HepG2 (cell line): ENCODE data around the gene SFXN5. TPM values are rescaled to one million over a fixed set of nuclear protein-coding genes. Genes with fewer than 3 reads are reported as not detected.

ENCODE experiments used
- ASH2L ChIP-seq: fragments of 300-600, 200-600 bp; sonication (generic); IDR thresholded peaks from 2 replicates; pipeline ENCODE4 v1.7.0; 2017; ENCODE audit warnings: low read depth, mild to moderate bottlenecking, moderate library complexity, mixed read lengths, low read length; ENCODE audit not compliant: insufficient read length
- CHCHD3 ChIP-seq: sonication (generic); formaldehyde crosslinking; IDR thresholded peaks from 2 replicates; pipeline ENCODE4 v1.8.0; 2022; ENCODE audit warnings: mild to moderate bottlenecking, missing genetic modification reagents, moderate library complexity
- ETV6 ChIP-seq: sonication (generic); formaldehyde crosslinking; conservative IDR thresholded peaks from 2 replicates; pipeline ENCODE4 v1.4.0; 2020; ENCODE audit warnings: missing genetic modification reagents
- KLF13 ChIP-seq: sonication (generic); formaldehyde crosslinking; IDR thresholded peaks from 2 replicates; pipeline ENCODE4 v1.4.0; 2020; ENCODE audit warnings: mild to moderate bottlenecking, missing genetic modification reagents
- MEIS1 ChIP-seq: sonication (generic); formaldehyde crosslinking; IDR thresholded peaks from 2 replicates; pipeline ENCODE4 v1.9.0; 2021; ENCODE audit warnings: mild to moderate bottlenecking, missing genetic modification reagents, moderate library complexity, borderline replicate concordance
- MLLT10 ChIP-seq: sonication (generic); formaldehyde crosslinking; IDR thresholded peaks from 2 replicates; pipeline ENCODE4 v1.4.0; 2020; ENCODE audit warnings: missing genetic modification reagents
- PITX1 ChIP-seq: sonication (generic); formaldehyde crosslinking; IDR thresholded peaks from 2 replicates; pipeline ENCODE4 v1.5.1; 2020; ENCODE audit warnings: mild to moderate bottlenecking, missing genetic modification reagents
- SRY ChIP-seq: sonication (generic); formaldehyde crosslinking; IDR thresholded peaks from 2 replicates; pipeline ENCODE4 v1.8.0; 2022; ENCODE audit warnings: mild to moderate bottlenecking, missing genetic modification reagents
- ZNF737 ChIP-seq: sonication (generic); formaldehyde crosslinking; IDR thresholded peaks from 2 replicates; pipeline ENCODE4 v1.5.0; 2020; ENCODE audit warnings: missing genetic modification reagents, mild to moderate bottlenecking, borderline replicate concordance
- ZNF839 ChIP-seq: sonication (generic); formaldehyde crosslinking; IDR thresholded peaks from 2 replicates; pipeline ENCODE4 v1.4.0; 2020; ENCODE audit warnings: missing genetic modification reagents, mild to moderate bottlenecking, borderline replicate concordance
- ZNF841 ChIP-seq: sonication (generic); formaldehyde crosslinking; IDR thresholded peaks from 2 replicates; pipeline ENCODE4 v1.8.1; 2023; ENCODE audit warnings: missing genetic modification reagents, borderline replicate concordance
- polyA plus RNA-seq, 8 experiments: library from polyadenylated mRNA; depleted of rRNA in 3 of 8; stranded (reverse) in 7 of 8; unstranded in 1 of 8; fragments of >200 nt; fragmentation: Illumina TruSeq in 4 of 8; extraction: Trizol in 4 of 8; gene quantifications; 2 replicates each; pipeline versions ENCODE4 v1.2.1 to v1.2.3, GENCODE V29; 2011 to 2016; ENCODE audit warnings: low read depth in 4 of 8, missing spikeins in 1 of 8, mixed read lengths in 1 of 8; ENCODE audit not compliant: insufficient read depth in 1 of 8
- total RNA-seq, 5 experiments: library from RNA; depleted of rRNA; stranded (reverse); fragments of >200 nt; fragmentation: Illumina TruSeq; extraction: Trizol; gene quantifications; 2 replicates each; pipeline ENCODE4 v1.2.3, GENCODE V29; 2016; ENCODE audit warnings: low read depth in 1 of 5
- TF ChIP-seq, protein P1 (sequence below): sonication (generic); formaldehyde crosslinking; IDR thresholded peaks from 2 replicates; pipeline ENCODE4 v1.4.0; 2020; ENCODE audit warnings: mild to moderate bottlenecking, missing genetic modification reagents
- TF ChIP-seq, protein P2 (sequence below): sonication (generic); IDR thresholded peaks from 2 replicates; pipeline ENCODE4 v1.6.1; 2016; ENCODE audit warnings: low read depth, borderline replicate concordance
- TF ChIP-seq, protein P3 (sequence below): sonication (generic); formaldehyde crosslinking; IDR thresholded peaks from 2 replicates; pipeline ENCODE4 v1.5.0; 2020; ENCODE audit warnings: missing genetic modification reagents
- TF ChIP-seq, protein P4 (sequence below): sonication (generic); formaldehyde crosslinking; IDR thresholded peaks from 2 replicates; pipeline ENCODE4 v1.9.0; 2021; ENCODE audit warnings: mild to moderate bottlenecking, missing genetic modification reagents

SFXN5 gene
- total and polyA plus RNA-seq, 2 of the 13 experiments (the other 11 are each of a cell fraction or from before 2014, with no cell fraction given): 34.9 to 37.4 TPM

DNA sequence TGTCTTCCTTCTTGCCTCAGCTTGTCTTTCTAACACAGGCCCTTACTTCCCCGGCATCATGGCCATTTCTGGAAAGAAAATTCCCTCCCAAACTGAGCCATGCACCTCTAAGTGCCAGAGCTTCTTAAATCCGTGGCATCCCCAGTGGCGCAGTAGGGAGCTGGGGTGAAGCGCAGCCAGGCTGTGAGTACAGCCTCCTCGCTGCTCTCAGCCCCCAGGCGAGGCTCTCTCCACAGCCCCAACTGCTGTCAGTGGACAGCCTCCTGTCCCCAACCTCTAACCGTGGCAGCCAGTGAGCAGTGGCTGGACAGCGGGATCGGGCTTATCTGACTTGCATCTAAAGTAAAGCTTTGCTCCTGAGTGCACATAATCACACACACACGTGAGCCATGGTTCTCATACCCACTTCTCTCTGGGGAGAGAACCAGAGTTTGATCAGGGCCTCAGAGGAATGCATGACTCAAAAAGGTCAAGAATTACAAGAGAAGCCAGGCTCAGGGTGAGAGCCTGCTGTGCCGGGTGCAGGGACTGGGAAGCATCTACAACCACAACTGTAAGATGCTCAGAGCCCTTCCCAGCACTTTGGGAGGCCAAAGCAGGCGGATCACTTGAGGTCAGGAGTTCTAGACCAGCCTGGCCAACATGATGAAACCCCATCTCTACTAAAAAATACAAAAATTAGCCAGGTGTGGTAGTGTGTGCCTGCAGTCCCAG lies 50.7 kb downstream of the SFXN5 start (continued):
- TF ChIP-seq, protein P1, sequence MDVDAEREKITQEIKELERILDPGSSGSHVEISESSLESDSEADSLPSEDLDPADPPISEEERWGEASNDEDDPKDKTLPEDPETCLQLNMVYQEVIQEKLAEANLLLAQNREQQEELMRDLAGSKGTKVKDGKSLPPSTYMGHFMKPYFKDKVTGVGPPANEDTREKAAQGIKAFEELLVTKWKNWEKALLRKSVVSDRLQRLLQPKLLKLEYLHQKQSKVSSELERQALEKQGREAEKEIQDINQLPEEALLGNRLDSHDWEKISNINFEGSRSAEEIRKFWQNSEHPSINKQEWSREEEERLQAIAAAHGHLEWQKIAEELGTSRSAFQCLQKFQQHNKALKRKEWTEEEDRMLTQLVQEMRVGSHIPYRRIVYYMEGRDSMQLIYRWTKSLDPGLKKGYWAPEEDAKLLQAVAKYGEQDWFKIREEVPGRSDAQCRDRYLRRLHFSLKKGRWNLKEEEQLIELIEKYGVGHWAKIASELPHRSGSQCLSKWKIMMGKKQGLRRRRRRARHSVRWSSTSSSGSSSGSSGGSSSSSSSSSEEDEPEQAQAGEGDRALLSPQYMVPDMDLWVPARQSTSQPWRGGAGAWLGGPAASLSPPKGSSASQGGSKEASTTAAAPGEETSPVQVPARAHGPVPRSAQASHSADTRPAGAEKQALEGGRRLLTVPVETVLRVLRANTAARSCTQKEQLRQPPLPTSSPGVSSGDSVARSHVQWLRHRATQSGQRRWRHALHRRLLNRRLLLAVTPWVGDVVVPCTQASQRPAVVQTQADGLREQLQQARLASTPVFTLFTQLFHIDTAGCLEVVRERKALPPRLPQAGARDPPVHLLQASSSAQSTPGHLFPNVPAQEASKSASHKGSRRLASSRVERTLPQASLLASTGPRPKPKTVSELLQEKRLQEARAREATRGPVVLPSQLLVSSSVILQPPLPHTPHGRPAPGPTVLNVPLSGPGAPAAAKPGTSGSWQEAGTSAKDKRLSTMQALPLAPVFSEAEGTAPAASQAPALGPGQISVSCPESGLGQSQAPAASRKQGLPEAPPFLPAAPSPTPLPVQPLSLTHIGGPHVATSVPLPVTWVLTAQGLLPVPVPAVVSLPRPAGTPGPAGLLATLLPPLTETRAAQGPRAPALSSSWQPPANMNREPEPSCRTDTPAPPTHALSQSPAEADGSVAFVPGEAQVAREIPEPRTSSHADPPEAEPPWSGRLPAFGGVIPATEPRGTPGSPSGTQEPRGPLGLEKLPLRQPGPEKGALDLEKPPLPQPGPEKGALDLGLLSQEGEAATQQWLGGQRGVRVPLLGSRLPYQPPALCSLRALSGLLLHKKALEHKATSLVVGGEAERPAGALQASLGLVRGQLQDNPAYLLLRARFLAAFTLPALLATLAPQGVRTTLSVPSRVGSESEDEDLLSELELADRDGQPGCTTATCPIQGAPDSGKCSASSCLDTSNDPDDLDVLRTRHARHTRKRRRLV (CRISPR knock-in tag): no peak
- TF ChIP-seq, protein P2, sequence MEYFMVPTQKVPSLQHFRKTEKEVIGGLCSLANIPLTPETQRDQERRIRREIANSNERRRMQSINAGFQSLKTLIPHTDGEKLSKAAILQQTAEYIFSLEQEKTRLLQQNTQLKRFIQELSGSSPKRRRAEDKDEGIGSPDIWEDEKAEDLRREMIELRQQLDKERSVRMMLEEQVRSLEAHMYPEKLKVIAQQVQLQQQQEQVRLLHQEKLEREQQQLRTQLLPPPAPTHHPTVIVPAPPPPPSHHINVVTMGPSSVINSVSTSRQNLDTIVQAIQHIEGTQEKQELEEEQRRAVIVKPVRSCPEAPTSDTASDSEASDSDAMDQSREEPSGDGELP: peak; percentile 26; the same call in 1 of the 2 replicates
- TF ChIP-seq MEIS1 (CRISPR knock-in tag): peak; percentile 81; the same call in 1 of the 2 replicates
- TF ChIP-seq PITX1: peak; percentile 88
- no peak for TF ChIP-seq ZNF737 (CRISPR knock-in tag)
- no peak for TF ChIP-seq CHCHD3 (CRISPR knock-in tag)
- TF ChIP-seq ASH2L: no peak
- TF ChIP-seq, protein P3, sequence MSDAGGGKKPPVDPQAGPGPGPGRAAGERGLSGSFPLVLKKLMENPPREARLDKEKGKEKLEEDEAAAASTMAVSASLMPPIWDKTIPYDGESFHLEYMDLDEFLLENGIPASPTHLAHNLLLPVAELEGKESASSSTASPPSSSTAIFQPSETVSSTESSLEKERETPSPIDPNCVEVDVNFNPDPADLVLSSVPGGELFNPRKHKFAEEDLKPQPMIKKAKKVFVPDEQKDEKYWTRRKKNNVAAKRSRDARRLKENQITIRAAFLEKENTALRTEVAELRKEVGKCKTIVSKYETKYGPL (CRISPR knock-in tag): no peak
- TF ChIP-seq SRY: peak; percentile 89; the same call in 1 of the 2 replicates
- TF ChIP-seq ZNF839 (CRISPR knock-in tag): no peak
- TF ChIP-seq ZNF841 (CRISPR knock-in tag): no peak
- TF ChIP-seq, protein P4, sequence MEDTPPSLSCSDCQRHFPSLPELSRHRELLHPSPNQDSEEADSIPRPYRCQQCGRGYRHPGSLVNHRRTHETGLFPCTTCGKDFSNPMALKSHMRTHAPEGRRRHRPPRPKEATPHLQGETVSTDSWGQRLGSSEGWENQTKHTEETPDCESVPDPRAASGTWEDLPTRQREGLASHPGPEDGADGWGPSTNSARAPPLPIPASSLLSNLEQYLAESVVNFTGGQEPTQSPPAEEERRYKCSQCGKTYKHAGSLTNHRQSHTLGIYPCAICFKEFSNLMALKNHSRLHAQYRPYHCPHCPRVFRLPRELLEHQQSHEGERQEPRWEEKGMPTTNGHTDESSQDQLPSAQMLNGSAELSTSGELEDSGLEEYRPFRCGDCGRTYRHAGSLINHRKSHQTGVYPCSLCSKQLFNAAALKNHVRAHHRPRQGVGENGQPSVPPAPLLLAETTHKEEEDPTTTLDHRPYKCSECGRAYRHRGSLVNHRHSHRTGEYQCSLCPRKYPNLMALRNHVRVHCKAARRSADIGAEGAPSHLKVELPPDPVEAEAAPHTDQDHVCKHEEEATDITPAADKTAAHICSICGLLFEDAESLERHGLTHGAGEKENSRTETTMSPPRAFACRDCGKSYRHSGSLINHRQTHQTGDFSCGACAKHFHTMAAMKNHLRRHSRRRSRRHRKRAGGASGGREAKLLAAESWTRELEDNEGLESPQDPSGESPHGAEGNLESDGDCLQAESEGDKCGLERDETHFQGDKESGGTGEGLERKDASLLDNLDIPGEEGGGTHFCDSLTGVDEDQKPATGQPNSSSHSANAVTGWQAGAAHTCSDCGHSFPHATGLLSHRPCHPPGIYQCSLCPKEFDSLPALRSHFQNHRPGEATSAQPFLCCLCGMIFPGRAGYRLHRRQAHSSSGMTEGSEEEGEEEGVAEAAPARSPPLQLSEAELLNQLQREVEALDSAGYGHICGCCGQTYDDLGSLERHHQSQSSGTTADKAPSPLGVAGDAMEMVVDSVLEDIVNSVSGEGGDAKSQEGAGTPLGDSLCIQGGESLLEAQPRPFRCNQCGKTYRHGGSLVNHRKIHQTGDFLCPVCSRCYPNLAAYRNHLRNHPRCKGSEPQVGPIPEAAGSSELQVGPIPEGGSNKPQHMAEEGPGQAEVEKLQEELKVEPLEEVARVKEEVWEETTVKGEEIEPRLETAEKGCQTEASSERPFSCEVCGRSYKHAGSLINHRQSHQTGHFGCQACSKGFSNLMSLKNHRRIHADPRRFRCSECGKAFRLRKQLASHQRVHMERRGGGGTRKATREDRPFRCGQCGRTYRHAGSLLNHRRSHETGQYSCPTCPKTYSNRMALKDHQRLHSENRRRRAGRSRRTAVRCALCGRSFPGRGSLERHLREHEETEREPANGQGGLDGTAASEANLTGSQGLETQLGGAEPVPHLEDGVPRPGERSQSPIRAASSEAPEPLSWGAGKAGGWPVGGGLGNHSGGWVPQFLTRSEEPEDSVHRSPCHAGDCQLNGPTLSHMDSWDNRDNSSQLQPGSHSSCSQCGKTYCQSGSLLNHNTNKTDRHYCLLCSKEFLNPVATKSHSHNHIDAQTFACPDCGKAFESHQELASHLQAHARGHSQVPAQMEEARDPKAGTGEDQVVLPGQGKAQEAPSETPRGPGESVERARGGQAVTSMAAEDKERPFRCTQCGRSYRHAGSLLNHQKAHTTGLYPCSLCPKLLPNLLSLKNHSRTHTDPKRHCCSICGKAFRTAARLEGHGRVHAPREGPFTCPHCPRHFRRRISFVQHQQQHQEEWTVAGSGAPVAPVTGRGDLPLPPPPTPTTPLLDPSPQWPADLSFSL: no peak
- no peak for TF ChIP-seq ETV6
- TF ChIP-seq MLLT10: no peak
- TF ChIP-seq KLF13 (CRISPR knock-in tag): no peak
